ENCODE data around the gene ERN1.

ERN1 gene

GRCh38 chr17:63989622-63990345, 140.2 kb downstream of the ERN1 start:
- no peaks in the 10 kb centered on the region for H3K27me3 Mint-ChIP-seq
- no peaks in the 10 kb centered on the region for H3K36me3 Mint-ChIP-seq (ENCODE audit: low read depth)
- no peaks in the 10 kb centered on the region for H3K9me3 Mint-ChIP-seq
- H3K4me3 Mint-ChIP-seq, result no peak overlapping the region
- H3K4me1 Mint-ChIP-seq (ENCODE audit: low read depth), result peaks cover 49% of the 10 kb centered on the region
- peak overlapping the region; percentile 2 for H3K27ac Mint-ChIP-seq
